A673 (cell line): ENCODE results near the gene CCN2. TPM values are rescaled to one million over a fixed set of nuclear protein-coding genes. Genes with fewer than 3 reads are reported as not detected.

ENCODE experiments used
- BruUV-seq: library from RNA; stranded (reverse); fragments of 400-500 nt; replicated peaks from 2 replicates; lab custom pipeline; 2021; lab: Mats Ljungman, UMichigan
- CTCF ChIA-PET: fragments of 300-600 bp; sonication (Branson Sonifier 250); formaldehyde crosslinking; loops from one replicate; lab custom pipeline; 2022; ENCODE audit warnings: antibody characterized with exemption; lab: Charles Lee
- POLR2A ChIA-PET: fragments of 300-600 bp; sonication (Branson Sonifier 250); formaldehyde crosslinking; loops from one replicate; lab custom pipeline; 2022; ENCODE audit warnings: antibody characterized with exemption; ENCODE audit not compliant: low non-redundant PET; lab: Charles Lee
- DNase-seq: peaks from one replicate; pipeline ENCODE4 v3.0.0-alpha.2; 2015; ENCODE audit warnings: low spot score
- H3K27ac ChIP-seq: fragments of 200-600 bp; sonication (generic); 2 replicates; pipeline ENCODE4 v1.5.1; 2016; ENCODE audit warnings: mixed run types, low read depth, mild to moderate bottlenecking, mixed read lengths, antibody characterized with exemption, low read length; ENCODE audit not compliant: poor library complexity, severe bottlenecking
- H3K27me3 ChIP-seq: fragments of 200-600 bp; sonication (generic); replicated peaks from 2 replicates; pipeline ENCODE4 v1.6.1; 2017; ENCODE audit warnings: mixed run types, low read depth, mild to moderate bottlenecking, mixed read lengths, antibody characterized with exemption, low read length; ENCODE audit not compliant: insufficient read depth, poor library complexity
- H3K36me3 ChIP-seq: fragments of 200-600 bp; sonication (generic); 2 replicates; pipeline ENCODE4 v1.6.1; 2016; ENCODE audit warnings: mixed run types, mild to moderate bottlenecking, mixed read lengths, antibody characterized with exemption, low read length; ENCODE audit not compliant: insufficient read depth, poor library complexity, severe bottlenecking
- H3K4me1 ChIP-seq: fragments of 200-600 bp; sonication (generic); 2 replicates; pipeline ENCODE4 v1.6.1; 2017; ENCODE audit warnings: mixed run types, mild to moderate bottlenecking, mixed read lengths, antibody characterized with exemption, low read length; ENCODE audit not compliant: insufficient read depth, poor library complexity, severe bottlenecking
- H3K4me3 ChIP-seq: fragments of 200-600 bp; sonication (generic); 2 replicates; pipeline ENCODE4 v1.5.1; 2016; ENCODE audit warnings: low read depth, mixed run types, mild to moderate bottlenecking, mixed read lengths, low read length; ENCODE audit not compliant: poor library complexity, severe bottlenecking
- H3K9me3 ChIP-seq: fragments of 200-600 bp; sonication (generic); 2 replicates; pipeline ENCODE4 v1.6.1; 2016; ENCODE audit warnings: mixed run types, low read depth, mild to moderate bottlenecking, mixed read lengths, antibody characterized with exemption, low read length; ENCODE audit not compliant: poor library complexity, severe bottlenecking
- CTCF ChIP-seq: fragments of 300-800, 200-600 bp; sonication (generic); conservative IDR thresholded peaks from 2 replicates; pipeline ENCODE4 v1.5.1; 2017; ENCODE audit warnings: low read depth, mild to moderate bottlenecking, antibody characterized with exemption, low read length, moderate library complexity, mixed read lengths
- EZH2 ChIP-seq: fragments of 200-600 bp; sonication (generic); IDR thresholded peaks from 2 replicates; pipeline ENCODE4 v1.6.1; 2017; ENCODE audit warnings: borderline replicate concordance, low read depth, mild to moderate bottlenecking, mixed read lengths, antibody characterized with exemption, low read length; ENCODE audit not compliant: poor library complexity, severe bottlenecking
- intact Hi-C: fragments of 100-400 bp; cut with micrococcal nuclease; formaldehyde crosslinking; loops from one replicate; pipeline ENCODE4 v1.10.0; 2022; ENCODE audit not compliant: unreplicated experiment
- total RNA-seq: library from RNA; stranded (reverse); gene quantifications from 2 replicates; pipeline ENCODE4 v1.2.3, GENCODE V29; 2021

Gene CCN2
- total RNA-seq, 1 experiment from 2014 or later, result 17.5 TPM

DNA sequence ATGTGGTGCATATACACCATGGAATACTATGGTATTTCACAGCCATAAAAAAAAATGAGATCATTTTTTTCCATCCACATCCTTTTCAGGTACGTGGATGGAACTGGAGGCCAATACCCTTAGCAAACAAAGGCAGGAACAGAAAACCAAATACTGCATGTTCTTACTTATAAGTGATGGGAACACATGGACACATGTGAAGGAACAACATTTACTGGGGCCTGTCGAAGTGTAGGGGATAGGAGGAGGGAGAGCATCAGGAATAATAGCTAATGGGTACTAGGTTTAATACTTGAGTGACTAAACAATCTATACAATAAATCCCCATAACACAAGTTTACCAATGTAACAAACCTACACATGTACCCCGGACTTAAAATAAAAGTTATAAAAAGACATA, 30.5 kb downstream of the CCN2 start:
- POLR2A ChIA-PET, result no interaction called here
- intact Hi-C loops, result loop anchor here (10.0 kb wide), 1 partner anchor 344 kb away; no protein-coding TSS in a partner anchor

GRCh38 chr6:131918650-131919355, 32.4 kb downstream of the CCN2 start:
- no peak overlapping the region for H3K27ac ChIP-seq
- DNase-seq, result no peak
- intact Hi-C loops, result no loop called here
- ChIA-PET POLR2A (no interaction called here), CTCF (no interaction called here)
- no TSS peak for BruUV-seq
- H3K4me3 ChIP-seq, result no peak overlapping the region
- H3K9me3 ChIP-seq, result no peaks in the 10 kb centered on the region
- no peak for TF ChIP-seq EZH2
- no peak for TF ChIP-seq CTCF
- H3K4me1 ChIP-seq, result no peaks in the 10 kb centered on the region
- no peaks in the 10 kb centered on the region for H3K27me3 ChIP-seq
- H3K36me3 ChIP-seq, result no peaks in the 10 kb centered on the region

More for the DNA sequence above, 30.5 kb downstream of the CCN2 start:
- TF ChIP-seq EZH2 (no peak), CTCF (no peak)
- no peak for DNase-seq
- Histone ChIP-seq H3K36me3 (no peaks in the 10 kb centered on the region), H3K9me3 (no peaks in the 10 kb centered on the region), H3K27ac (no peak overlapping the region), H3K4me3 (no peak overlapping the region), H3K27me3 (no peaks in the 10 kb centered on the region), H3K4me1 (no peaks in the 10 kb centered on the region)
- no TSS peak for BruUV-seq
- CTCF ChIA-PET, result no interaction called here

- Histone ChIP-seq H3K36me3 (no peaks in the 10 kb centered on the region), H3K27ac (no peak overlapping the region), H3K9me3 (no peaks in the 10 kb centered on the region), H3K4me3 (no peak overlapping the region), H3K4me1 (no peaks in the 10 kb centered on the region), H3K27me3 (no peaks in the 10 kb centered on the region)
- CTCF ChIA-PET, result interaction anchor here (0.5 kb wide), 1 partner anchor 343 kb away, joined by 3 read pairs; no protein-coding TSS in a partner anchor
- TF ChIP-seq EZH2 (no peak), CTCF (no peak)
- BruUV-seq, result no TSS peak
- DNase-seq, result no peak
- intact Hi-C loops, result no loop called here
- POLR2A ChIA-PET, result interaction anchor here (0.7 kb wide), 1 partner anchor 8 kb away, joined by 7 read pairs; no protein-coding TSS in a partner anchor
Observed at GRCh38 chr6:131917763-131918649, 33.2 kb downstream of the CCN2 start.
